Bronchial smooth muscle cell (primary cell): Measurements from ENCODE around the gene TIMM23. TPM values are rescaled to one million over a fixed set of nuclear protein-coding genes. Genes with fewer than 3 reads are reported as not detected.

Experiments used
- total RNA-seq: library from RNA; depleted of rRNA; stranded (reverse); fragments of >200 nt; gene quantifications from 2 replicates; pipeline ENCODE4 v1.2.1, GENCODE V29; 2014

The TIMM23 gene, protein sequence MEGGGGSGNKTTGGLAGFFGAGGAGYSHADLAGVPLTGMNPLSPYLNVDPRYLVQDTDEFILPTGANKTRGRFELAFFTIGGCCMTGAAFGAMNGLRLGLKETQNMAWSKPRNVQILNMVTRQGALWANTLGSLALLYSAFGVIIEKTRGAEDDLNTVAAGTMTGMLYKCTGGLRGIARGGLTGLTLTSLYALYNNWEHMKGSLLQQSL
- 49.5 and 71.4 TPM in 2 replicates for total RNA-seq

GRCh38 chr10:45972106-45972812 is at the start of gene TIMM23:
TSS of gene TIMM23 (plus strand) at chr10:45972489. CDS start at chr10:45972625, 136 bp downstream.

DNA sequence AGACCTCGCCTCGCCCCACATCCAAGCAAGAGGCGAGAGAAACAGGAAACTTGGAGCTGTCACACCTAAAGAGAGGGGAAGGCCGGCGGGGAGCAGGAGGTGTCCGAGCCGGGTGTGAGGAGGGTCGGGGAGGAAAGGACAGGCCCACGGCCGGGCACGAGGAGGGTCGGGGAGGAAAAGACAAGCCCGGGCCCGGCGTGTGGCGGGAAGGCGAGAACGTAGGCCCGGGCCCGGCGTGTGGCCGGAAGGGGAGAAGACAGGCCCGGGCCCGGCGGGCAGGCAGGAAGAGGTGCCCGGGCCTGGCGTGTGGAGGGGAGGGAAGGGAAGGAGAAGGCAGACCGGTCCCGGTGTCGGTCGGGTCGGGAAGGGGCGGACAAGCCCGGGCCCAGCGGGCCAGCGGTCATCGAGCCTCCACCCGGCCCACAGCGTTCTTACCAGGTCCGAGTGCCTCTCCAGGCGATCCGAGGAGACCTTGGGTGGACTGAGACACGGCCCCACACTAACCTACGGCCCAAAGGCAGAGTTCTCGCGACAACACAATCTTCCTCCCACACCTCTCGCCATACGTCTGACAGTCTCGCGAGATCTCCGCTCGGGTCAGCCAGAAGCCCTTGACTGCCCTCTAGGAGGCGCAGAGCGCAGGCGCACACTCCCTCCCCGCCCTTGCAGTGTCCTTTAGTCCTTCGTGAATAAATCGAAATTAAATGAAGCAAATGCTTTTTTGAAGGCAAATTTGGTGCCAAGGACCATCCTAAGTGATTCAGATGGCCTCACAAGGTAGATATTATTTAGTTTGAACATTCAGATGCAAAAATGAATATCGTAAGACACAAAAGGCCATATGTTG is 58.0 kb downstream of the TIMM23 start, which contains the start of gene NCOA4:
TSS of gene NCOA4 (minus strand) at position 533 of the 847 bp plus-strand sequence. CDS start 13,943 bp downstream, outside the sequence.

DNA sequence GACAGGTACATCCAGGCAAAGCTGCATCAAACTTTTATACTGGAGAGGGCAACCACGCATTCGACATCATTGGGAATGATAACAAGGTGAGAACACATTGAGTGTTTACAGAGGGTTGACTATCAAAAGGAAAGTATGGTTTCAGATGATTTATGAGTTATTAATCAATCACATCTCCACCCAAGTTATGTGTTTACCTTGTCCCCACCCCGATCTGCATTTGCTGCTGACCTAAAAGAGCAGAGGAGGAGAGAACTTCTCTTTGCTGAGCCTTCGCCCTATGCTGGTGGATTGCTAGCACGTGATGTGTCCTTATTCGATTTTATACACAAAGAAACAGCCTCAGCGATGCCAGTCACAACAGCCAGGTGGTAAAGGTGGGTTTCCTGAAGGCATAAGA is 74.0 kb downstream of the TIMM23 start, which contains the start of gene MSMB:
TSS of gene MSMB (minus strand) at position 9 of the 400 bp plus-strand sequence. CDS start 32 bp downstream, outside the sequence.

Other genes starting within 250 kb of the TIMM23 start
- 61.3 and 67.8 TPM in 2 replicates for gene WASHC2C, start 245.2 kb upstream of the TIMM23 start, total RNA-seq
- gene AGAP4, start 125.0 kb upstream of the TIMM23 start, total RNA-seq = 1.9 and 4.3 TPM in 2 replicates
- 176 and 203 TPM in 2 replicates for gene NCOA4, start 58.1 kb downstream of the TIMM23 start, total RNA-seq
- not detected in 2 replicates for gene MSMB, start 73.8 kb downstream of the TIMM23 start, total RNA-seq